AG04449 (cell line): ENCODE measurements around the gene SNRPD2.

Source experiments
- CTCF ChIA-PET: fragments of 350-600 bp; formaldehyde crosslinking; extraction: SDS; loops from one replicate; lab custom pipeline; 2021; ENCODE audit warnings: antibody characterized with exemption; lab: Yijun Ruan, JAX
- POLR2A ChIA-PET: fragments of 400-600, 350-600 bp; formaldehyde crosslinking; extraction: SDS; loops from one replicate; lab custom pipeline; 2020; ENCODE audit warnings: antibody characterized with exemption, inconsistent platforms; lab: Yijun Ruan, JAX
- DNase-seq: peaks from one replicate; pipeline ENCODE4 v3.0.0-alpha.2; 2010; ENCODE audit warnings: low read depth, low spot score
- H3K4me3 ChIP-seq: 2 replicates; pipeline ENCODE4 v1.5.1; 2011; ENCODE audit warnings: low read depth, mild to moderate bottlenecking, control low read depth, low read length
- CTCF ChIP-seq: IDR thresholded peaks from one replicate; pipeline ENCODE4 v1.5.1; 2011; ENCODE audit warnings: mild to moderate bottlenecking, moderate library complexity, low read length, control low read depth, inconsistent platforms; ENCODE audit not compliant: insufficient read depth; ENCODE audit errors: missing control alignments

Gene SNRPD2

GRCh38 chr19:45637890-45638667 is 53.7 kb downstream of the SNRPD2 start:
- ChIA-PET CTCF (interaction anchor here (0.5 to 6.7 kb wide), 10 partner anchors 20 to 904 kb away, joined by 3 to 69 read pairs (median 4); partner anchors contain the start of gene OPA3), POLR2A (interaction anchor here (0.8 kb wide), 1 partner anchor 24 kb away, joined by 4 read pairs; no protein-coding TSS in a partner anchor)
- H3K4me3 ChIP-seq, result peak overlapping the region; percentile 72
- TF ChIP-seq CTCF, result no peak
- no peak for DNase-seq
